ENCODE results near the gene MPP7.
A peak's percentile ranks its signal among the peaks of the same experiment; 100 is the strongest.
"Not testable (repeated sequence)": the region's sequence is repeated elsewhere in the genome, so short reads cannot be mapped to it uniquely, and the experiment has no call there.

The MPP7 gene

DNA sequence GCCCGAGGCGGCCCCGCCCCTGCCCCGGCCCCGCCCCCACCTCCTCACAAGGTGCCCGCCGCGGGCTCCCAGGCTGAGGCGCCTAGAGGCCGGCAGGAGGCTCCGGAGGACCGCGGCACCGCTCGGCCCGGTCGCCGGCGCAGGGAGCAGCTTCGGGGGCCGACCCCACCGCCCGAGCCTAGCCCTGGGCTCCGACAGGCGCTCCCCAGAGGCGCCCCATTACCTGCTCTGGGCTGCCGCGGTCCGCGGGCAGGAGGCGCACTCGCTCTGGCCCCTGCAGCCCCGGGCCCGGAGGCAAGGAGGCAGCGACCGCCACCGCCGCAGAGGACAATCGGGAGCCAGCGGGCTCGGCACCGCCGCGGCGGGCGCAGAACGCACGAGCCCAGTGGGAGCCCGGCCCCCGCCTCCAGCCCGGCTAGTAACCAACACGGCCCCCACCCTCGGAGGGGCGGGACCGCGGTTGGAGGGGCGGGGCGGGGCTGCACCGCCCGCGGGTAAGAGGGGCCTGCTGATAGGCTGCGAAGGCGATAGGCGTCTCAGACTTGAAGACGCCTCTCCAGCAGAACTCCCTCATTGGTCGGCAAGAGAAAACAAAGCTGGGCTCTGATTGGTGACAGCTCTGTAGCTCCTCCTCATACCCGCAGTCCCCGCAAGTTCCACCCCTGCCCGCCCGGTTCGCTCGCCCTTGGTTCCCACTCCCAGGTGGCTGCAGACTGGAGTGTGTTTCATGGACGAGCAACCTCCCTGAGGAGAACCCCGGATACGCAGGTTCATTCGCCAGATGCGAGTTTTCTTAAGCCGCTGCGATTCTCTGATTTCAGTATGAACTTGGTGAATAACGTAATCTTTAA, at the start of gene MPP7:
TSS of gene MPP7 (minus strand) at position 427 of the 851 bp plus-strand sequence. CDS start 64,460 bp downstream, outside the sequence.
- 0 out of 2 replicates have a peak, but pooled peaks have one; percentile 15 for TF ChIP-seq POLR2A (IDR thresholded peaks at IDR 0.05; ENCODE audit: low read depth, low read length)
- FAIRE-seq (peak; percentile 97), DNase-seq (ENCODE audit: insufficient read length, low spot score) (peak; percentile 95)

DNA sequence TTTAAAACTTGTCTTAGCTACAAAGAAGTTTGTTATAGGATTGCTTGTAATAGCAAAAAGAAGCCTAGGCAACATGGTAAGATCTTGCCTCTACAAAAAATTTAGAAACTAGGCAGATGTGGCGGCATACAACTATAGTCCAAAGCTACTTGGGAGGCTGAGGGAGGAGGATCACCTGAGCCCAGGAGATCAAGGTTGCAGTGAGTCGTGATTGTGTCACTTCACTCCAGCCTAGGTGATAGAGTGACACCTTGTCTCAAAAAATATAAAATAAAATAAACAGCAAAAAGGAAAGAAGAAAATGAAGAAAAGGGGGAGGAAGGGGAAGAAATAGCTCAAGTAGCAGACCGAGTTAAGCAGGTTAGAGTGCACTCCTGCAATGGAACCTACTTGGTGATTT, 47.0 kb upstream of the MPP7 start:
- DNase-seq (ENCODE audit: insufficient read length, low spot score) = no peak
- no peak for TF ChIP-seq POLR2A (IDR thresholded peaks at IDR 0.05; ENCODE audit: low read depth, low read length)
- FAIRE-seq = no peak

DNA sequence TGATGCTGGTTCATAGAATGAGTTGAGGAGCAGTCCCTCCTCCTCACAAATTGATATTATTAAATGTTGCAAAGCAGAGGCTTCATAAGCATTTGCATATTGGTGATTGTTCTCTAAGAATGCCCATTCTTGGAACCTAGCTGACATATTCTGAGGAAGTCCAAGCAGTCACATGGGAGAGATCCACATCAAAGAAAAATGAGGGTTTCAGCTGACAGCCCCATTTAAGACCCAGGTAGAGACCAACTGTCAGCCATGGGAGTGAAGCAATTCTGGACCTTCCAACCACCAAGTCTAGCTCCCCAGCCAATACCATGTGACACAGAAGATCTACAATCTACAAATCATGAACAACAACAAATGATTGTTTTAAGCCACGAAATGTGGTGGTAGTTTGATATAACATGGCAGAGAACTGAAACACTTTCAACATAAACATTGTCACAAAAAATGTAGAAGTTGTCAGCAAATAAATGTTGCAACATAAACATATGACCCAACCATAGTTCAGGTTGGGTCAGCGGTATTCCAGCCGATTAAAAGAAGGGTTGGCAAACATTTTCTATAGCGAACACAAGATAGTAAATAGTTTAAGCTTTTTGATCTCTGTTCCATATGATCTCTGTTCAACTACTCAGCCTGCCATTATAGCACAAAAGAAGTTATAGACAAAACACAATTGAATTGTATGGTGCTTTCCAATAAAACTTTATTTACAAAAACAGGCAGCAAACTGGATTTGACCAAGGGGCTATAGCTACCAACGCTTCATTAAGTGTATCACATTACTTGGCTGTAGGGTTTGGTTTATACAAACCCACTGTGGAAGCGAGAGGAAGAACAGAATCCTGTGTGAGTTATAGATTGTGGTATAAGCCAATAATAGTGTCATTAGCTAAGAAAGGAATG, 41.4 kb upstream of the MPP7 start:
- FAIRE-seq = no peak

DNA sequence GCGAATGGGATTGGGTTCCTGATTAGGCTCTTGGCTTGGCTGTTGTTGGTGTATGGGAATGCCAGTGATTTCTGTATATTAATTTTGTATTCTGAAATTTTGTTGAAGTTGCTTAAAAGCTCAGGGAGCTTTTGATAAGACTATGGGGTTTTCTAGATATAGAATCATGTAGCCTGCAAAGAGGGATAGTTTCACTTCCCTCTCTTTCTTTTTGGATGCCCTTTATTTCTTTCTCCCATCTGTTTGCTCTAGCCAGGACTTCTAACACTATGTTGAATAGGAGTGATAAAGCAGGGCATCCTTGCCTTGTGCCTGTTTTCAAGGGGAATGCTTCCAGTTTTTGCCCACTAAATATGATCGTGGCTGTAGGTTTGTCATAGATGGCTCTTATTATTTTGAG, 40.4 kb upstream of the MPP7 start:
- FAIRE-seq = no peak
- no peak for TF ChIP-seq POLR2A (IDR thresholded peaks at IDR 0.05; ENCODE audit: low read depth, low read length)
- DNase-seq (ENCODE audit: insufficient read length, low spot score) = no peak

More for the DNA sequence above, 41.4 kb upstream of the MPP7 start:
- no peak for TF ChIP-seq POLR2A (IDR thresholded peaks at IDR 0.05; ENCODE audit: low read depth, low read length)
- no peak for DNase-seq (ENCODE audit: insufficient read length, low spot score)

DNA sequence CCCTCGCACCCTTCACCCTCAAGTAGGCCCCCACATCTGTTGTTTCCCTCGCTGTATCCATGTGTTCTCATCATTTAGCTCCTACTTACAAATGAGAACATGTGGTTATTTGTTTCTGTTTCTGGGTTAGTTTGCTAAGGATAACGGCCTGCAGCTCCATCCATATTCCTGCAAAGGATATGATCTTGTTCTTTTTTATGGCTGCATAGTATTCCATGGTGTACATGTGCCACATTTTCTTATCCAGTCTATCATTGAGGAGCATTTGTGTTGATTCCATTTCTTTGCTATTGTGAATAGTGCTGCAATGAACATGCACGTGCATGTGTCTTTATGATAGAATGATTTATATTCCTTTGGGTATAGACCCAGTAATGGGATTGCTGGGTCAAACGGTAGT, 38.8 kb upstream of the MPP7 start:
- not testable (repeated sequence) for FAIRE-seq; DNase-seq (ENCODE audit: insufficient read length, low spot score)

DNA sequence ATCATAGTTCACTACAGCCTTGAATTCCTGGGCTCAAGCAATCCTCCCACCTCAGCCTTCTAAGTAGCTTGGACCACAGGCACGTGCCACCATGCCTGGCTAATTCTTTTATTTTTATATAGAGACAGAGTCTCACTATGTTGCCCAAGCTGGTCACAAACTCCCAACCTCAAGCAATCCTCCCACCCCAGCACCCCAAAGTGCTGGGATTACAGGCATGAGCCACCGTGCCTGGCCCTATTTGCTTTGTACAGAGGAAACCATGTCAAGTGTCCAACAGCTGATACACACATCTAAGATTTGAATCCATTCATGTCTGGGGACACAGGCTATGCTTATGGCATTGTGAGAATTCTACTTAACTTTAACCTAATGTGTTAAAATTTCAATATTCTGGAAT, 29.9 kb upstream of the MPP7 start:
- FAIRE-seq = no peak

DNA sequence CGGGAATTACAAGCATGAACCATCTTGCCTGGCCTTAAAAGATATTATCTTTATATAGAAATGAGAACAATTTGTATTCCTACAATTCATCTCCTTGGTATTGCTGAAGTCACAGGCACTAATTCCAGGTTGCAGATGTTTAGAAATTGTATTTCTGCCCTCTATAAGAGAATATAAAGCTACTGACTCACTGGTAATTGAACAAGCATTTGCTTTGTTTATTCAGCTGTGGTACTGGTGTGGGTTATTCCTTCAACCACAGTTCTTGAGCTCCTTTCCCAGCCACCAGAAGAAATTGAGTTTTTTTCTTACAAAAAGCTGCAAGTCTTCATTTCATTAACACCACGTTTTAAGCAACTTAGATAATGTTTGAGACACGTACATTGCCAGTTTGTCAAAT, 29.0 kb upstream of the MPP7 start:
- DNase-seq (ENCODE audit: insufficient read length, low spot score) = peak; percentile 13
- no peak for TF ChIP-seq POLR2A (IDR thresholded peaks at IDR 0.05; ENCODE audit: low read depth, low read length)
- FAIRE-seq = peak; percentile 82

More for the DNA sequence above, 29.9 kb upstream of the MPP7 start:
- no peak for TF ChIP-seq POLR2A (IDR thresholded peaks at IDR 0.05; ENCODE audit: low read depth, low read length)
- DNase-seq (ENCODE audit: insufficient read length, low spot score) = no peak

DNA sequence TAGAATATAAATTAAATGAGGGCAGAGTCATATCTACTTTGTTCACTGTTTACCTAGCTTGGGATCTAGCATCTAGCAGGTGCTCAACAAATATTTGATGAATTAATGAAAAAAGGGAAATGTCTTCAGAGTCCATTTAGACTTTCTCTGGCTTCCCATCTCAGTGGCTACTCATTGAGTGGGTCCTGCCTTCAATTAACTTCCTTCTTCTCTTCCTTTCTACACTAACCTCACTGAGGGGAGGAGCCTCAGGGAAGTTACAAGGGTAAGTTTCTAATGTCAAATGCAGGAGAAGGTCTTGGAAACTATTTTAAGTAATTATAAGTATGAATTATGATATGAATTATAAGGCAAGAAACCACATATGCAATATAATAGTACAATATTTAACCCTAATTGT, 28.2 kb upstream of the MPP7 start:
- DNase-seq (ENCODE audit: insufficient read length, low spot score) = no peak
- no peak for TF ChIP-seq POLR2A (IDR thresholded peaks at IDR 0.05; ENCODE audit: low read depth, low read length)
- FAIRE-seq = no peak

DNA sequence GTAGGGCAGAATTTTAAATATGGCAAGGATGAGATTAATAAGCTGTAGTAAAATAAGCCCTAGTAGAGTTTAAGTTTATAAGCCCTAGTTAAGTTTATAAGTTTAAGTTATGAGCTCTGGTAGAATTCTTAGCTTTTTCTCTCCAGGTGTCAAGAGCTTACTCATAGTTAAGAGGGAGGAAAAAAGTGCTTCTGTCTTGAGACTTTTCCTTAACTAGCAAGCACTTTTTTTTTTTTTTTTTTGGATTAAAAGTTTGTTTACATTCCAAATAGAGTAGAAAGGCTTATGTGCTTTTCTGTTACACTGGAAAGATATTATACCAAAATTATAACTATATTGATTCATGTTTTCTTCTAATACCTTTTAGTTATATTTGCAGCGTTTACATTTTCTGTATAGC, 25.5 kb upstream of the MPP7 start:
- TF ChIP-seq POLR2A (IDR thresholded peaks at IDR 0.05; ENCODE audit: low read depth, low read length) = no peak
- DNase-seq (ENCODE audit: insufficient read length, low spot score) = no peak
- FAIRE-seq = no peak

DNA sequence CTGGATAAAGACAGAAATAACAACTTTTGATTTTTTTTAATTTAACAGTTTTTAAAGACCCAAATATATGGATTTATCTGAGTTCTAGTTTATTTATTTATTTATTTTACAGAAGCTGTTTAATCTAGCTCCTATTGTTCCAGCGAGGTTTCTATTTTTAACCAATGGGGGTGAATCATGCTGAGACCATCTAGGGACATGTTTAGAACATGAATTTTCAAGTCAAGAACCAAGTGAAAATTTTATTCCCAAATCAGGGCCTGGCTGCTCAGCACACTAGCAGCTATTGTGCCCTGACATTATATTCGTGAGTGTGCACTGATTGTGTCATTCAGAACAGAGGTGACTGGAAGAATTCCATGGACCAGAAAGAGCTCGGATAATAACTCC, 24.6 kb upstream of the MPP7 start:
- no peak for FAIRE-seq
- no peak for DNase-seq (ENCODE audit: insufficient read length, low spot score)
- TF ChIP-seq POLR2A (IDR thresholded peaks at IDR 0.05; ENCODE audit: low read depth, low read length) = no peak

DNA sequence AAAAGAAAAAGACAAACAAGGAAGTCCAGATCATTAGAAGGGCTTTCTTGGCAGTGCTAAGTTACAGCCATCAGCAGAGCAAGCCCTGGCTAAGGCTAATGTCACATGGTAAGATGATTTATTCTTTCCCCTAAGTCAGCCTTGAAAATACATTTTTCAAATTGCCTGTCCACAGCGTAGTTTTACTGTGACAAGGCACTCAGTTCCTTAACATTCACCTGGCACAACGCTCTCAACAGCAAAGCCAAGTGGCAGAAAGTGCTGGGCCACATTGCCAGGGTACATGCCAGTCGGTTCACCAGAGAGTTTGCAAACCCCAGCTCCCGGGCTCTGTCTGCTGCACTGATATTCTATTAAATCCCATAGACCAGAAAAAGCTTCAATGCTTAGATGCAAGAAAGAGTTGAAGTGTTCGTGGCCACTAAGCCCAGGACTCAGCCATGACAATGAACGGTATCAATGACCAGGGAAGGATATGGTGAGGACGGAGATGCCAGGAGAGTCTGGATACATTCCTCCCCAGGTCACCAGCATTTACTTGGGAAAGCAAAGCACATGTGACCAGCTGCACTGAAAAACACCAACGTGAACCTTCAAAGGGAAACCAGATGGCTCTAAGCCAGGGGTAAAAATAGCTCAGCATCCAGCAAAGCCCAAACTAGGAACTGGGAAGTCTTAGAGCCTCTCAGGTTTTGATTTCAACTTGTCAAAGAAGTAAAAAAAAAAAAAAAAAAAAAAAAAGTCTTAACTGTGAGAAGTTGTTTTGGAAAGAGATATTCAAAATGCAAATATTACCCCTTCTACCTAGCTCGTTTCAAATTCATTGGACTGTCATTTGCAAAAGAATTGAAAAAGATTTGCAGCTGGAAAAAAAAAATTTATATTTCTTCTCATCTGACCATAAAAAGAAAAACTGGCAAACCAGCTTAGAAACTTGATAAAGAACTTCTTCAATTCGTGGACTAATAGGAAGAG, 23.9 kb upstream of the MPP7 start:
- FAIRE-seq = no peak
- DNase-seq (ENCODE audit: insufficient read length, low spot score) = no peak
- TF ChIP-seq POLR2A (IDR thresholded peaks at IDR 0.05; ENCODE audit: low read depth, low read length) = no peak

DNA sequence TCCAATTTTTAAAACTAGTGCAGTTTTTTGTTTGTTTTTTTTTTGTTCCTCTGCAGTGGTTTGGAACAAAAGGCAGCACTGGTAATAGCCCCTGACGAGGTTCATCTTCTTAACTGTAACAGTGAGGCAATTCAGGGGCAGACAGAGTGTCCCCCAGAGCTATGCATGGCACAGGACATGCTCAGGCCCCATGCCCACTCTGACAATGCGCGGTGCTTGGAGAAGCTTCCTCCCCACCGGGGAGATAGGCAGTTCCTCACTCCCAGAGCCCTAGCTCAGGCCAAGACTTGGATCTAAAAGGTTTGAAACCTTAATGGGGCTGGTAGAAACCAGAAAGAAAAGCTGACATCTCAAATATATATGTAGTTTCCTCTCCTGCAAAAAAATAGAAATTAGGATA, 17.9 kb upstream of the MPP7 start:
- no peak for FAIRE-seq
- no peak for DNase-seq (ENCODE audit: insufficient read length, low spot score)
- no peak for TF ChIP-seq POLR2A (IDR thresholded peaks at IDR 0.05; ENCODE audit: low read depth, low read length)

DNA sequence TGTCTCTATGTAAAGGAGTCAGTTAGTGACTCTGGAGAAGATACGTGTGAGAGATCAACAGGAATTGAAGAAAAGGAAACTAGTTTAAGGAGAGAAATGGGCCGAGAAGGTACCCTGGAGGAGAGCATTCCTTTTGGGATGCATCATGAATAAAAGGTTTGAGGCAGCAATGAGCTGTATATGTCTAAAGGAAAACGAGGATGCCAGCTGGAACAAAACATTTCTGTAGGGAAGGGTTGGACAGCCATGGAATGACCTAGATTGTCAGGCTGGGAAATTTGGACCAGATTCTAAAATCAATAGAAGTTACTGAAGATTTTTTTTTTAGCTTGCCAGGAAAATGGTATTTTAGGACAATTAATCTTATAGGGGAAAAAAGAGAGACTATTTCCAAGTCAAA, 17.2 kb upstream of the MPP7 start:
- FAIRE-seq (no peak), DNase-seq (ENCODE audit: insufficient read length, low spot score) (no peak)
- no peak for TF ChIP-seq POLR2A (IDR thresholded peaks at IDR 0.05; ENCODE audit: low read depth, low read length)

DNA sequence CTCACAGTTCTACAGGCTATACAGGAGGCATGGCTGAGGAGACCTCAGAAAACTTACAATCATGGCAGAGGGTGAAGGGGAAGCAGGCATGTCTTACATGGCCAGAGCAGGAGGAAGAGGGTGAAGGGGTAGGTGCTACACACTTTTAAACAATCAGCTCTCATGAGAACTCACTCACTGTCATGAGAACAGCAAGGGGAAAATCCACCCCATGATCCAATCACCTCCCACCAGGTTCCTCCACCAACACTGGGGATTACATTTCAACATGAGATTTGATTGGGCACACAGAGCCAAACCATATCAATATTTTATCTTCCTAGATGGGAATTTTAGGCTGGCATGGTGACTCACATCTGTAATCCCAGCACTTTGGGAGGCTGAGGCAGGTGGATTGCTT, 16.2 kb upstream of the MPP7 start:
- not testable (repeated sequence) for FAIRE-seq; DNase-seq (ENCODE audit: insufficient read length, low spot score)

Measured in H54 (cell line).